Smooth muscle cell (in vitro differentiated cells): Measurements from ENCODE around the gene CEP70. TPM values are rescaled to one million over a fixed set of nuclear protein-coding genes. Genes with fewer than 3 reads are reported as not detected.
A peak's percentile ranks its signal among the peaks of the same experiment; 100 is the strongest.

Experiments used
- DNase-seq: peaks from one replicate; lab custom pipeline; 2025; ENCODE audit not compliant: unreplicated experiment; lab: John Stamatoyannopoulos, UW
- H2AFZ ChIP-seq: fragments of 200-600 bp; sonication (generic); 2 replicates; pipeline ENCODE4 v1.6.0; 2016; ENCODE audit warnings: antibody characterized with exemption, low read depth, mild to moderate bottlenecking
- H3F3A ChIP-seq: fragments of 200-600 bp; sonication (generic); 2 replicates; pipeline ENCODE4 v1.6.0; 2017; ENCODE audit warnings: antibody characterized with exemption, low read depth
- H3K27ac ChIP-seq: fragments of 200-600 bp; sonication (generic); 2 replicates; pipeline ENCODE4 v1.5.1; 2016; ENCODE audit warnings: low read depth, mild to moderate bottlenecking
- H3K27me3 ChIP-seq: fragments of 200-600 bp; sonication (generic); 2 replicates; pipeline ENCODE4 v1.6.1; 2016; ENCODE audit warnings: low read depth, mild to moderate bottlenecking
- H3K36me3 ChIP-seq: fragments of 200-600 bp; sonication (generic); 2 replicates; pipeline ENCODE4 v1.5.1; 2016; ENCODE audit warnings: low read depth
- H3K4me1 ChIP-seq: fragments of 200-600 bp; sonication (generic); 2 replicates; pipeline ENCODE4 v1.5.1; 2016; ENCODE audit warnings: low read depth
- H3K4me2 ChIP-seq: fragments of 200-600 bp; sonication (generic); 2 replicates; pipeline ENCODE4 v1.6.0; 2016; ENCODE audit warnings: mild to moderate bottlenecking
- H3K4me3 ChIP-seq: fragments of 200-600 bp; sonication (generic); 2 replicates; pipeline ENCODE4 v1.5.1; 2016; ENCODE audit warnings: mild to moderate bottlenecking
- H3K79me2 ChIP-seq: fragments of 200-600 bp; sonication (generic); 2 replicates; pipeline ENCODE4 v1.6.0; 2016; ENCODE audit warnings: low read depth, mild to moderate bottlenecking
- H3K9ac ChIP-seq: fragments of 200-600 bp; sonication (generic); 2 replicates; pipeline ENCODE4 v1.6.0; 2016; ENCODE audit warnings: low read depth
- H3K9me3 ChIP-seq: fragments of 200-600 bp; sonication (generic); replicated peaks from 2 replicates; pipeline ENCODE4 v1.5.1; 2016; ENCODE audit warnings: low read depth
- H4K20me1 ChIP-seq: fragments of 200-600 bp; sonication (generic); 2 replicates; pipeline ENCODE4 v1.6.0; 2016; ENCODE audit warnings: low read depth
- CTCF ChIP-seq: fragments of 200-600 bp; sonication (generic); IDR thresholded peaks from 2 replicates; pipeline ENCODE4 v1.5.1; 2017; ENCODE audit warnings: borderline replicate concordance, mild to moderate bottlenecking, antibody characterized with exemption; ENCODE audit not compliant: insufficient read depth, poor library complexity, severe bottlenecking
- WGBS: methylation state at CpG from one replicate; pipeline ENCODE4 v1.1.7; 2016; ENCODE audit warnings: low lambda C conversion rate; 5-methylcytosine and 5-hydroxymethylcytosine counted together
- polyA plus RNA-seq: library from polyadenylated mRNA; unstranded; fragments of >200 nt; fragmentation: Nextera tagmentation; extraction: Ambion mirVana; gene quantifications from 2 replicates; pipeline ENCODE4 v1.2.1, GENCODE V29; 2016
- total RNA-seq: library from RNA; depleted of rRNA; stranded (reverse); fragments of >200 nt; gene quantifications from 2 replicates; pipeline ENCODE4 v1.2.3, GENCODE V29; 2014

CEP70 gene
- total and polyA plus RNA-seq, 2 experiments from 2014 or later = 6.3 to 17.1 TPM

GRCh38 chr3:138494607-138494929 lies 99.5 kb downstream of the CEP70 start:
- Histone ChIP-seq H3K4me2 (peak overlapping the region; percentile 20), H3K27ac (no peak overlapping the region), H3K79me2 (no peaks in the 10 kb centered on the region)

GRCh38 chr3:138493804-138494606 lies 100.1 kb downstream of the CEP70 start:
- no peaks in the 10 kb centered on the region for H4K20me1 ChIP-seq
- no peak overlapping the region for H3K27ac ChIP-seq
- no peaks in the 10 kb centered on the region for H3K79me2 ChIP-seq
- H3K4me1 ChIP-seq = no peaks in the 10 kb centered on the region
- TF ChIP-seq CTCF = no peak
- WGBS = 86% methylated on average over 3 of the region's 3 CpGs
- no peak overlapping the region for H2AFZ ChIP-seq
- no peaks in the 10 kb centered on the region for H3K36me3 ChIP-seq
- no peaks in the 10 kb centered on the region for H3F3A ChIP-seq
- no peak overlapping the region for H3K4me2 ChIP-seq
- DNase-seq = no peak
- no peaks in the 10 kb centered on the region for H3K27me3 ChIP-seq
- no peak overlapping the region for H3K9ac ChIP-seq
- no peak overlapping the region for H3K4me3 ChIP-seq
- H3K9me3 ChIP-seq = no peaks in the 10 kb centered on the region

More at GRCh38 chr3:138494607-138494929, 99.5 kb downstream of the CEP70 start:
- Histone ChIP-seq H3K9me3 (no peaks in the 10 kb centered on the region), H3K36me3 (no peaks in the 10 kb centered on the region), H3K9ac (no peak overlapping the region), H3F3A (no peaks in the 10 kb centered on the region), H4K20me1 (no peaks in the 10 kb centered on the region), H3K27me3 (no peaks in the 10 kb centered on the region), H3K4me3 (no peak overlapping the region), H2AFZ (no peak overlapping the region), H3K4me1 (no peaks in the 10 kb centered on the region)
- DNase-seq = no peak
- TF ChIP-seq CTCF = no peak

- Histone ChIP-seq H3K79me2 (no peaks in the 10 kb centered on the region), H3K27me3 (no peaks in the 10 kb centered on the region), H3K9me3 (no peaks in the 10 kb centered on the region), H3K9ac (no peak overlapping the region), H4K20me1 (no peaks in the 10 kb centered on the region), H3K4me1 (no peaks in the 10 kb centered on the region), H3K4me2 (no peak overlapping the region), H2AFZ (no peak overlapping the region), H3K36me3 (no peaks in the 10 kb centered on the region), H3K4me3 (no peak overlapping the region), H3F3A (no peaks in the 10 kb centered on the region), H3K27ac (no peak overlapping the region)
- WGBS = 100% methylated on average over 4 of the region's 4 CpGs
- TF ChIP-seq CTCF = no peak
- DNase-seq = no peak
These were observed 100.9 kb downstream of the CEP70 start for GRCh38 chr3:138492980-138493675.
